Keratinocyte (primary cell): Measurements from ENCODE around the gene UBL7.

Experiments used
- EZH2 ChIP-seq: IDR thresholded peaks from one replicate; pipeline ENCODE4 v1.6.1; 2012; ENCODE audit warnings: inconsistent platforms, mild to moderate bottlenecking, low read length, moderate library complexity
- TF ChIP-seq, protein P1 (sequence below), 3 experiments: IDR thresholded peaks in 1 of 3; conservative IDR thresholded peaks in 1 of 3; optimal IDR thresholded peaks in 1 of 3; 2 replicates in 2 of 3; 3 replicates in 1 of 3; pipeline versions ENCODE3 to v1.5.1; 2011; ENCODE audit warnings: low read length in 3 of 3, mild to moderate bottlenecking in 3 of 3, moderate library complexity in 2 of 3, control low read depth in 1 of 3, inconsistent platforms in 1 of 3; ENCODE audit not compliant: insufficient read depth in 2 of 3; ENCODE audit errors: extremely low read depth in 1 of 3

- TF ChIP-seq, protein P1, sequence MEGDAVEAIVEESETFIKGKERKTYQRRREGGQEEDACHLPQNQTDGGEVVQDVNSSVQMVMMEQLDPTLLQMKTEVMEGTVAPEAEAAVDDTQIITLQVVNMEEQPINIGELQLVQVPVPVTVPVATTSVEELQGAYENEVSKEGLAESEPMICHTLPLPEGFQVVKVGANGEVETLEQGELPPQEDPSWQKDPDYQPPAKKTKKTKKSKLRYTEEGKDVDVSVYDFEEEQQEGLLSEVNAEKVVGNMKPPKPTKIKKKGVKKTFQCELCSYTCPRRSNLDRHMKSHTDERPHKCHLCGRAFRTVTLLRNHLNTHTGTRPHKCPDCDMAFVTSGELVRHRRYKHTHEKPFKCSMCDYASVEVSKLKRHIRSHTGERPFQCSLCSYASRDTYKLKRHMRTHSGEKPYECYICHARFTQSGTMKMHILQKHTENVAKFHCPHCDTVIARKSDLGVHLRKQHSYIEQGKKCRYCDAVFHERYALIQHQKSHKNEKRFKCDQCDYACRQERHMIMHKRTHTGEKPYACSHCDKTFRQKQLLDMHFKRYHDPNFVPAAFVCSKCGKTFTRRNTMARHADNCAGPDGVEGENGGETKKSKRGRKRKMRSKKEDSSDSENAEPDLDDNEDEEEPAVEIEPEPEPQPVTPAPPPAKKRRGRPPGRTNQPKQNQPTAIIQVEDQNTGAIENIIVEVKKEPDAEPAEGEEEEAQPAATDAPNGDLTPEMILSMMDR (optimal IDR thresholded peaks at IDR 0.05 in 1 of 3, IDR thresholded peaks at IDR 0.05 in 1 of 3, conservative IDR thresholded peaks at IDR 0.05 in 1 of 3; ENCODE audit: extremely low read depth in 1 of 3, insufficient read depth in 2 of 3, low read length in 3 of 3): no peak
- TF ChIP-seq EZH2: no peak
These were observed 35.3 kb downstream of the UBL7 start for GRCh38 chr15:74425630-74426029.
